Measurements from ENCODE around the gene BRMS1L. TPM values are rescaled to one million over a fixed set of nuclear protein-coding genes. Genes with fewer than 3 reads are reported as not detected.

Gene BRMS1L
- total RNA-seq, 4 donors from 2014 or later: 5.1 to 12.6 (median 5.4) TPM

DNA sequence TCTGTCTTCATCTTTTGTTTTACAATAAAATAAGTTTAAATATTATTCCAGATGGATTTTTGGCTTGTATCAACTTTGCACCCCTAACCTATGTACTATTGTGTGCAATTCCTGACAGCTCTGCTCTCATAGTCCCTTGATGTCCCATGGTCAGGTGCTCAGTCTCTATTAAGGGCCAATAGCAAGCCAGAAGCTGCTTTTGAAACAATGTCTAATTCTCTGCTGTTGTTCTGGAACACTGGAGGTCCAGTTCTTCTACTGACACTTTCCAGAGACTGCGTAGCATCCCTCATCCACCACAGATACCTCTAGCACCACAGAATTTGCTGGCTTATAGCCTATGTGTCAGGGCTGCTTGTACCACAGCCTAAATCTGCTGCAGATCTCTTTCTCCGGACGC, 74.6 kb downstream of the BRMS1L start:
- no peak for TF ChIP-seq CTCF (IDR thresholded peaks at IDR 0.05; ENCODE audit: low read depth)

GRCh38 chr14:35909665-35910064, 83.5 kb downstream of the BRMS1L start:
- no peak for TF ChIP-seq CTCF (IDR thresholded peaks at IDR 0.05; ENCODE audit: low read depth)

- no peak for TF ChIP-seq CTCF (IDR thresholded peaks at IDR 0.05; ENCODE audit: low read depth)
Measured at GRCh38 chr14:35910191-35910590, 84.1 kb downstream of the BRMS1L start.

DNA sequence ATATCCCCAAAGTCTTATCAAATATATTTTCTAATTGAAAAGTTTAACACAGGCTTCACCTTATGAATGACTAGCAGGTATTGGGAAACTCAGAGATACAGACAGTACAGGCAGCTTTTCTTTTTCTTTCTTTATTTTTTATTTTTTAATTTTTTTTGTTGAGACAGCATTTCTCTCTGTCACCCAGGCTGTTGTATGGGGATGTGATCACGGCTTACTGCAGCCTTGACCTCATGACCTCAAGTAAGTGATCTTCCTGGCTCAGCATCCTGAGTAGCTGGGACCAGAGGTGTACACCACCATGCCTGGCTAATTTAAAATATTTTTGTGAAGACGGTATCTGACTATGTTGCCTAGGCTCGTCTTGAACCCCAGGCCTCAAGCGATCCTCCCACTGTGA, 85.0 kb downstream of the BRMS1L start:
- TF ChIP-seq CTCF (IDR thresholded peaks at IDR 0.05; ENCODE audit: low read depth): no peak

DNA sequence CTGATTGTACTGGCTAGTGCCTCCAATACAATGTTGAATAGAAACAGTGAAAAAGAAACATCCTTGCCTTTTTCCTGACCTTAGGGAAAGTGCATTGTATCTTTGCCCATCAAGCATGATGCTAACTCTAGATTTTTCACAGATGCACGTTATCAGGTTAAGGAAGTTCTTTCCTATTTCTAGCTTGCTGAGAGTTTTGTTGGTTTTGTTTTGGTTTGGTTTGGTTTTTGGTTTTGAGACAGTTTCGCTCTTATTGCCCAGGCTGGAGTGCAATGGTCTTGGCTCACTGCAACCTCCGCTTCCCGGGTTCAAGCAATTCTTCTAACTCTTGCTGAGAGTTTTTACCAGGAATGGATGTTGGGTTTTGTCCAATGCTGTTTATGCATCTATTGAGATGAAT, 89.0 kb downstream of the BRMS1L start:
- no peak for TF ChIP-seq CTCF (IDR thresholded peaks at IDR 0.05; ENCODE audit: low read depth)

DNA sequence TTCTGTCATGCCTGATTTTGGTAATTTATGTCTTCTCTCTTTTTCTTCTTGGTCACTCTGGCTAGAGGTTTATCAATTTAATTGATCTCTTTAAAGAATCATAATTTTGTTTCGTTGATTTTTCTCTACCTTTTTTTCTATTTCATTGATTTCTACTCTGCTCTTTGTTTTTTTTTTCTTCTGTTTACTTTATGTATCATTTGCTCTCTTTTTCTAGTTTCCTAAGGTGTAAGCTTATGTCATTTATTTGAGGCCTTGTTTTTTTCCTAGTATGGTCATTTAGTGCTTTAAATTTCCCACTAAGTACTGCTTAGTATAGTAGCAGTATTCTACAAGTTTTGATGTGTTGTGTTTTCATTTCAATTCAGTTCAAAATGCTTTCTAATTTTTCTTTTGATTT, 89.6 kb downstream of the BRMS1L start:
- TF ChIP-seq CTCF (IDR thresholded peaks at IDR 0.05; ENCODE audit: low read depth): no peak

Other genes with a start within 250 kb of the BRMS1L start
- gene RALGAPA1, start 17.0 kb upstream of the BRMS1L start, total RNA-seq: 100 to 1,000 TPM in 1 of 4 donors, 10 to 100 TPM in 3; 48.6 to 104 (median 65.9) TPM

Measured in subcutaneous adipose tissue (tissue), 4 donors.